Astrocyte (in vitro differentiated cells and primary cell): ENCODE results near the gene AKAP12.

Experiments used
- CTCF ChIP-seq: IDR thresholded peaks from 2 replicates; pipeline ENCODE4 v1.5.1; 2011; ENCODE audit warnings: low read depth, mild to moderate bottlenecking, inconsistent platforms, low read length, moderate library complexity; ENCODE audit not compliant: insufficient read depth
- EZH2 ChIP-seq: IDR thresholded peaks from 2 replicates; pipeline ENCODE4 v1.6.1; 2012; ENCODE audit warnings: mild to moderate bottlenecking, low read length, inconsistent platforms; ENCODE audit not compliant: insufficient read depth

- TF ChIP-seq CTCF (no peak), EZH2 (no peak)
These were observed 33.8 kb upstream of the AKAP12 start for GRCh38 chr6:151205721-151206600.
